T-helper 2 cell treated with Interferon-gamma antibody and Interleukin-4, amounts not matched to agents 5 μg/mL and 100 μg/mL, for 36 hours (primary cell): Measurements from ENCODE around the gene SCAND1.
"Not testable (repeated sequence)": the region's sequence is repeated elsewhere in the genome, so short reads cannot be mapped to it uniquely, and the experiment has no call there.

Experiments used
- DNase-seq: peaks from one replicate; pipeline ENCODE4 v3.0.0; 2021; ENCODE audit warnings: low spot score
- H3K27ac Mint-ChIP-seq: one replicate; pipeline ENCODE4 v1.8.0; 2021; ENCODE audit warnings: mild to moderate bottlenecking, mixed read lengths
- H3K27me3 Mint-ChIP-seq: one replicate; pipeline ENCODE4 v1.8.0; 2021; ENCODE audit warnings: low read depth, mixed read lengths
- H3K36me3 Mint-ChIP-seq: one replicate; pipeline ENCODE4 v1.8.0; 2021; ENCODE audit warnings: low read depth, mixed read lengths
- H3K4me1 Mint-ChIP-seq: one replicate; pipeline ENCODE4 v1.8.0; 2021; ENCODE audit warnings: low read depth, mixed read lengths
- H3K4me3 Mint-ChIP-seq: one replicate; pipeline ENCODE4 v1.8.0; 2022; ENCODE audit warnings: mild to moderate bottlenecking, moderate library complexity, mixed read lengths
- H3K9me3 Mint-ChIP-seq: one replicate; pipeline ENCODE4 v1.8.0; 2021; ENCODE audit warnings: mixed read lengths

The SCAND1 gene

GRCh38 chr20:35954200-35954906 lies at the start of gene SCAND1:
SCAND1 (minus strand) TSS chr20:35954502; CDS start chr20:35954284, 218 bp downstream.
- Mint-ChIP-seq H3K4me1 (peaks cover 8% of the 10 kb centered on the region), H3K36me3 (peaks cover 21% of the 10 kb centered on the region), H3K4me3 (peak within 1 kb of the TSS; percentile 100), H3K27ac (peak within 1 kb of the TSS; percentile 100), H3K27me3 (no peaks in the 10 kb centered on the region), H3K9me3 (peaks cover 5% of the 10 kb centered on the region)
- DNase-seq: peak; percentile 98

- Mint-ChIP-seq H3K27ac (no peak overlapping the region), H3K4me1 (no peaks in the 10 kb centered on the region), H3K27me3 (peaks cover 2% of the 10 kb centered on the region), H3K9me3 (peaks cover 15% of the 10 kb centered on the region), H3K36me3 (no peaks in the 10 kb centered on the region), H3K4me3 (no peak overlapping the region)
- DNase-seq: no peak
These were observed 49.7 kb upstream of the SCAND1 start for GRCh38 chr20:36004045-36004444.

DNA sequence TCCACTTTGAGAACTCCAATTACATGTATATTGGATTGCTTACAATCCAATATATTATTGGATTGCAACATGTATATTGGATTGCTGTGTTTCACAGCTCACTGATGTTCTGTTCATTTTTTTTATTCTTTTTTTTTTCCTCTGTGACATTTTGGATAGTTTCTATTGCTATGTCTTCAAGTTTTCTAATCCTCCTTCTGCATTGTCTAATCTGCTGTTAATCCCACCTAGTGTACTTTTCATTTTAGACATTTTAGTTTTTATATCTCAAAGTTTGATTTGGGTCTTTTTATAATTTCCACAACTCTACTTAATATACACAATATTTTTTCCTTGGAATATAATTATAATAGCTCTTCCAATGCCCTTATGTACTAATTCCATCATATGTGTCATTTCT lies 48.6 kb upstream of the SCAND1 start:
- no peak for DNase-seq
- no peaks in the 10 kb centered on the region for H3K4me1 Mint-ChIP-seq

GRCh38 chr20:36001331-36001730 lies 47.0 kb upstream of the SCAND1 start:
- not testable (repeated sequence) for H3K27me3 Mint-ChIP-seq, H3K4me3 Mint-ChIP-seq, H3K27ac Mint-ChIP-seq, H3K4me1 Mint-ChIP-seq, H3K36me3 Mint-ChIP-seq, DNase-seq
- peaks cover 15% of the 10 kb centered on the region for H3K9me3 Mint-ChIP-seq

More for the DNA sequence above, 48.6 kb upstream of the SCAND1 start:
- no peaks in the 10 kb centered on the region for H3K36me3 Mint-ChIP-seq
- no peak overlapping the region for H3K4me3 Mint-ChIP-seq
- H3K27ac Mint-ChIP-seq: no peak overlapping the region
- peaks cover 15% of the 10 kb centered on the region for H3K9me3 Mint-ChIP-seq
- peaks cover 2% of the 10 kb centered on the region for H3K27me3 Mint-ChIP-seq

- not testable (repeated sequence) for H3K27me3 Mint-ChIP-seq, DNase-seq, H3K9me3 Mint-ChIP-seq, H3K36me3 Mint-ChIP-seq, H3K4me1 Mint-ChIP-seq, H3K27ac Mint-ChIP-seq, H3K4me3 Mint-ChIP-seq
These were observed 42.2 kb upstream of the SCAND1 start for GRCh38 chr20:35996492-35996891.

DNA sequence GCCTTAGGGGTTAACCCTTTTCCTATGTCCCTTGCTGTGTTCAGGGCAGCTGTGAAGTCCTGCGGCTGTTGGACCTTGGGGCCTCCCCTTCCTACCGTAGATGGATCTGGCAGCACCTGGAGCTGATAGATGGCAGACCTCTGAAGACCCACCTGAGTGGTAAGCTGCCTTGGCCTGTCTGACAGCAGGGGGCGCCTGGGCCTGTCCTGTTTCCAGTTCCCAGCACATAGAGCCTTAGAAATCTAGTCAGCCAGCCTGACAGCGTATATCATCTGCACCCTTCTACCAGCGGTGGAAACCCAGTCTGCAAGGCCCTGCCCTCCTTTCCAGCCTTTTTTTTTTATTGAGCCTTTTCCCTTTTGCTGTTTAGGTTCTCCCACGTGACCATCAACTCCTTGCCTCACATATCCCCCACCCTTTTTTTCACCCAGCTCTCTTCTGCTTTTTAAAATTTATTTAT lies 40.7 kb upstream of the SCAND1 start:
- no peaks in the 10 kb centered on the region for H3K9me3 Mint-ChIP-seq
- H3K27ac Mint-ChIP-seq: no peak overlapping the region
- H3K4me3 Mint-ChIP-seq: no peak overlapping the region
- DNase-seq: peak; percentile 38
- H3K4me1 Mint-ChIP-seq: peaks cover 4% of the 10 kb centered on the region
- peaks cover 10% of the 10 kb centered on the region for H3K27me3 Mint-ChIP-seq
- H3K36me3 Mint-ChIP-seq: no peaks in the 10 kb centered on the region

DNA sequence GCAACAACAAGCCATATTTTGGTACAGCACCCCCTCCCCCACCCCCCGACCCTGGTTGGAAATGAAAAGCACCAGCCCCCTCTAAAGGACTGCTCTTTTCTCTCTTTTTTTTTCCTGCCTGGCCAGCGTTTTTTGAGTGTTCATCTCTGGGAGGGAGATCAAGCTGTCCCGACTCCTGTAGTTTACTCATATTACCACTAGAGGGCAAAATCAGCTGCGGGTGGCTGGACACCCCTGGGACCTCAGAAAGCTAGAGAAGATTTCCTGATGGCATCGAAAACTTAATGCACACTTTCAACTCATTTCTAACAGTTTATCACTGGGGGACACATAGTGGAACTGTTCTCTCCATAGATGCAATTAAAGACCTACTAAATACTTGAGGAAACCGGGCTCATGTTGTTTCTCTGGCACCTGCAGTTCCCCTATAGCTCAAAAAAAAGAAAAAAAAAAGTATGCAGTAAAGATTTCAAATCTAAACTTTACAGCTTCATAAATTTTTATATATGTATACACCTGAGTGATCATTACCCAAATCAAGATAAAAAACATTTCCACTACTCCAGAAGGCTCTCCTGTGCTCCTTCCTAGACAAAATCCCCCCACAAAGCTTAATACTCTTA lies 38.5 kb upstream of the SCAND1 start:
- DNase-seq: peak; percentile 28
- Mint-ChIP-seq H3K4me1 (peaks cover 4% of the 10 kb centered on the region), H3K27ac (no peak overlapping the region), H3K27me3 (peaks cover 18% of the 10 kb centered on the region), H3K9me3 (no peaks in the 10 kb centered on the region), H3K36me3 (no peaks in the 10 kb centered on the region), H3K4me3 (no peak overlapping the region)

DNA sequence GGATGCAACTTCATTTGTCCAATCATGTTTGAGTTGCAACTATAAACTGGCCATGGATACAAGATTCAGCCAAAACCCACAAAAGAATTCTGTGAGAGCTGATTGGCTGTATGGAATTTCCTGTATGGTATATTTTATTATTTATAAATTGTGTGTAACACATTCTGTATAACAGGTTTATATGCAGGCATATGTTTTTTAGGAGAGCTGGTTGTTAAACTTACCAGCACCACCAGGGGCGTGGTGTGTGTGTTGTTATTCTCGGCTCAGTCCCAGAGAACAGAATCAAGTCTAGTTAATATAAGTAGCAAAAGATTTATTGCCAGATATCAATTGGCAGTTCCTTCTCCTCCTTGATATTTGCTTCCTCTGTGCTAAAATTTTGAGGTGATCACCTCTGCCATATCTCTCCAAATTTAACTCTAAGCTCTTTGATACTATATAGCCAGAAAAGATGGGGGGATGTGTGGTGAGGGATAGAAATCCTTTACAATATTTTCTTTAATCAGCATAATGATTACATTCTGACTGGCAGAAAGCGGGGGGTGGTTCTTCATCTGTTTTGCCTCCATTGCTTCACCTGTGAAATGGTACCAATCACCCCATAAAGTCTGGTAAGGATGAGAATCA lies 37.0 kb upstream of the SCAND1 start:
- no peak overlapping the region for H3K27ac Mint-ChIP-seq

GRCh38 chr20:35988910-35989463 lies 34.7 kb upstream of the SCAND1 start:
- no peak for DNase-seq
- peaks cover 4% of the 10 kb centered on the region for H3K4me1 Mint-ChIP-seq
- H3K9me3 Mint-ChIP-seq: no peaks in the 10 kb centered on the region
- no peaks in the 10 kb centered on the region for H3K36me3 Mint-ChIP-seq
- no peak overlapping the region for H3K4me3 Mint-ChIP-seq
- H3K27ac Mint-ChIP-seq: no peak overlapping the region
- H3K27me3 Mint-ChIP-seq: peaks cover 22% of the 10 kb centered on the region

More for the DNA sequence above, 37.0 kb upstream of the SCAND1 start:
- Mint-ChIP-seq H3K4me1 (peaks cover 4% of the 10 kb centered on the region), H3K9me3 (no peaks in the 10 kb centered on the region), H3K4me3 (no peak overlapping the region), H3K36me3 (no peaks in the 10 kb centered on the region), H3K27me3 (peaks cover 22% of the 10 kb centered on the region)
- no peak for DNase-seq

- Mint-ChIP-seq H3K27me3 (peaks cover 19% of the 10 kb centered on the region), H3K36me3 (no peaks in the 10 kb centered on the region), H3K4me3 (no peak overlapping the region), H3K9me3 (no peaks in the 10 kb centered on the region), H3K27ac (no peak overlapping the region), H3K4me1 (no peaks in the 10 kb centered on the region)
- DNase-seq: no peak
These were observed 31.5 kb upstream of the SCAND1 start for GRCh38 chr20:35985806-35986205.

DNA sequence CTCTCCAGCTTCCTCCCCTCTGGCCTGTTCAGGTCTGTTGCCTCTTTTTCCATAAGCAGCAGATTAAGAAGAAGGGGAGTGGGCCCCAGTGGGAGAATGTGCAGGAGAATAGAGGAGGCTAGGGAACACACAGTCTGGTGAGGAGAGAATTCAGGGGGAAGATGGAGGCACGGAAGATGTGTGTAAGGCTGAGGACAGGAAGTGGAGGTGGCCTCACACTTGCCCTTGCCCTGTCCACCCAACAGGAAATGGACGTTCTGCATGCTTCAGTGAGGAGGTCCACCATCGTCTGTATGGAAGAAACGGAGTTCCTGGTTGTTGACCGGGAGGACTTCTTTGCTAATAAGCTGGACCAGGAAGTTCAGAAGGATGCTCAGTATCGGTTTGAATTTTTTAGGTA lies 30.1 kb upstream of the SCAND1 start:
- Mint-ChIP-seq H3K4me3 (no peak overlapping the region), H3K27ac (no peak overlapping the region), H3K36me3 (no peaks in the 10 kb centered on the region), H3K4me1 (no peaks in the 10 kb centered on the region), H3K9me3 (no peaks in the 10 kb centered on the region), H3K27me3 (peaks cover 16% of the 10 kb centered on the region)
- DNase-seq: no peak

- DNase-seq: no peak
- Mint-ChIP-seq H3K36me3 (no peaks in the 10 kb centered on the region), H3K27ac (no peak overlapping the region), H3K27me3 (peaks cover 8% of the 10 kb centered on the region), H3K4me1 (no peaks in the 10 kb centered on the region), H3K4me3 (no peak overlapping the region), H3K9me3 (no peaks in the 10 kb centered on the region)
These were observed 27.7 kb upstream of the SCAND1 start for GRCh38 chr20:35981969-35982368.

- no peak for DNase-seq
- Mint-ChIP-seq H3K9me3 (no peaks in the 10 kb centered on the region), H3K4me1 (no peaks in the 10 kb centered on the region), H3K4me3 (no peak overlapping the region), H3K36me3 (no peaks in the 10 kb centered on the region), H3K27ac (no peak overlapping the region), H3K27me3 (peaks cover 7% of the 10 kb centered on the region)
These were observed 25.2 kb upstream of the SCAND1 start for GRCh38 chr20:35979544-35979943.

DNA sequence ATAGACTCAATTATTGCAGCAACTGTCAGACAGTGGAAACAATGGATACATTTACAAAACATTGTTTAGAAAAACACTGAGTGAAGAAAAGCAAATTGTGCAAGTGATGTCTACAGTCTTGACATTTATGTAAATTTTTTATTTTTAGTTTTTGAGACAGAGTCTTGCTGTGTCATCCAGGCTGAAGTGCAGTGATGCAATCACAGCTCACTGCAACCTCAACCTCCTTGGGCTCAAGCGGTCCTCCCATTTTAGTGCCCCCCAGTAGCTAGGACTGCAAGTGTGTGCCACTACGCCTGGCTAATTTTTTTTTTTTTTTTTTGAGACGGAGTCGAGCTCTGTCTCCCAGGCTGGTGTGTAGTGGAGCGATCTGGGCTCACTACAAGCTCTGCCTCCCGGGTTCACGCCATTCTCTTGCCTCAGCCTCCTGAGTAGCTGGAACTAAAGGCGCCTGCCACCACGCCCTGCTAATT lies 23.8 kb upstream of the SCAND1 start:
- DNase-seq: no peak
- Mint-ChIP-seq H3K27ac (no peak overlapping the region), H3K4me3 (no peak overlapping the region)

More for the DNA sequence above, 23.8 kb upstream of the SCAND1 start:
- Mint-ChIP-seq H3K4me1 (no peaks in the 10 kb centered on the region), H3K9me3 (no peaks in the 10 kb centered on the region), H3K36me3 (no peaks in the 10 kb centered on the region), H3K27me3 (peaks cover 7% of the 10 kb centered on the region)
